HG02840 (cell line): ENCODE data around the gene USP28.
"Not testable (repeated sequence)": the region's sequence is repeated elsewhere in the genome, so short reads cannot be mapped to it uniquely, and the experiment has no call there.

Experiments
- ATAC-seq: cut with Tn5 transposase; IDR thresholded peaks from one replicate; pipeline ENCODE4 v1.9.1; 2021; ENCODE audit warnings: mild to moderate bottlenecking, moderate library complexity, moderate number of reproducible peaks; ENCODE audit not compliant: unreplicated experiment, low FRiP score

Gene USP28

DNA sequence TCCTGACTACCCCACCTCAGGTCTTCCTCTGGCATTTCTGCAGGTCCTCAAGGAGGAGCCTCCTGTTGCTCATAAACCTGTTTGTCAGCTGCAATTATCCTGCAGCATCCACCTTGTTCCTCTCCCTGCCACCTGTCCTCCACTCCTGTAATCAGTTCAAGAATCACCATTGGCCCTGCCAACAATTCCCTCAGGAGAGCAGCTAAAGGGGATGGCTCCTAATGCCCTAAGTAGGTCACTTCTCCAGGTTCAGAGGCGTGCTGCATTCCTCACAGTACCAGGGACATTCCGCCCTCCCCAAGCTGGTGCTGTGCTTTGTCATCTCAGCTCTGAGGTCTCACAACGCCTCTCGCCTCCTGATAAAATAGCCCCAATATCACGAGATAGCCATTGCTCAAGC is 93.7 kb downstream of the USP28 start:
- no peak for ATAC-seq

DNA sequence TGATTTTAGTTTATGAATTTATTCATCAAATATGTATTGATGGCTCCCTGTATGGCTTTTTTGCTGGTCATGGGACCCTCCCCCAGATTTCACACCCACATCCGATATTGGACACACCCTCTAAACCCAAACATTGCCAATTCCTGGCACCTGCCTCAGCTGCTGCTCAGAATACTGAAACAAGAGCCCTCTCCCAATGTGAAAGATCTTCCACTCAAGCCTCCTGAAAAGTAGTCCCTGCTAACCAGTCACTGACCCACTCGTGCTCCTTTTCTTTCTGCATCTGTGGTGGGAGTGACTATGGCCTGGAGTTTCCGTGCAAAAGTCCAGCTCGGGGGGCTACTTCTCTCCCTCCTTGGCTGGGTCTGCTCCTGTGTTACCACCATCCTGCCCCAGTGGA is 95.9 kb downstream of the USP28 start, which contains the start of gene CLDN25:
TSS of gene CLDN25 (plus strand) at position 301 of the 400 bp plus-strand sequence. CDS start at position 301, 0 bp downstream.
- no peak for ATAC-seq

DNA sequence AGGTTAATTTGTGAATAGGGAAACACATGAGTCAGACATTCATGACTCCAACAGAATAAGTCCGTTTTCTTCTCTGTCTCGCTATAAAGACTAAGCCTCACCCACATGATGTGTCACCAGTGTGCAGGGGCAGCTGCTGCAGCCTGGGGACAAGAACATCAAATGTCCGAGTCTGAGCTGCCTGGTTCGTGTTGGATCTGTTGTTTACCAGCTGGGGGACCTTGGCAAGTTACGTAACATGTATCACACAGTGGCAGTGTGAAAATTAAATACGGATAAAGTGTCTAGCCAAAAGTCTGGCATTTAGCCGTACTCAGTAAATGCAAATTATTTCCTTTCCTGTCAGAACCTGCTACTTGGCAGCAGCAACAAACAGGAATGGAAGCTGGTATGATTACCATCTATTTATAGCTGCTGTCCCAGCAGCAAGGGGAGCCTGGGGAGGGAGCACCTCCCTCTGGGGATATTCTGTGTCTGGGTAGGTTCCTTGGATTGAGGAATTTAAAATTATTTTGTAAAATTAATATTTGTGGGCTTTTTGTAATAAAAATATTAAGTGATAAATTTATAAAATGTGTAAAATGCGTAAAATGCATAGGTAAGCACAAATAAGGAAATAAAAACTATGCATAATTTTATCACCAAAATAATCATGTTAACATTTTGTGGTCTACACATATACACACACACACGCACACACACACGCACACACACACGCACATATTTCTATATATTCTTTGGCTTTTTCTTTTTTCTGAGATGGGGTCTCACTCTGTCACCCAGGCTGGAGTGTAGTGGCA is 97.1 kb downstream of the USP28 start:
- no peak for ATAC-seq

DNA sequence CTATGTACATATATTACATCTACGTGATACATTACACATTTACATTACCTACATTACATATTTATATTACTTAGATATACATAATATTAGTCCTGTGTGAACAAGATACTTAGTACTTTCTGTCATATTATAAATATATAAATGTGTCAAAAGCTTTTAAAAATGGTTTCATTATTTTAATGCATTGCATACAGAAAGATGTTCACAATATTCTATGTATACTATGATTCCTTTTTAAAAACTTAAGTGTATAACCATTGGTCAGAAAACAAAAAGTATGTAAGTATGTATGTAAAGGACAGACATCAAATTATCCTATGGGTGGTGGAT is 101.2 kb downstream of the USP28 start:
- no peak for ATAC-seq

DNA sequence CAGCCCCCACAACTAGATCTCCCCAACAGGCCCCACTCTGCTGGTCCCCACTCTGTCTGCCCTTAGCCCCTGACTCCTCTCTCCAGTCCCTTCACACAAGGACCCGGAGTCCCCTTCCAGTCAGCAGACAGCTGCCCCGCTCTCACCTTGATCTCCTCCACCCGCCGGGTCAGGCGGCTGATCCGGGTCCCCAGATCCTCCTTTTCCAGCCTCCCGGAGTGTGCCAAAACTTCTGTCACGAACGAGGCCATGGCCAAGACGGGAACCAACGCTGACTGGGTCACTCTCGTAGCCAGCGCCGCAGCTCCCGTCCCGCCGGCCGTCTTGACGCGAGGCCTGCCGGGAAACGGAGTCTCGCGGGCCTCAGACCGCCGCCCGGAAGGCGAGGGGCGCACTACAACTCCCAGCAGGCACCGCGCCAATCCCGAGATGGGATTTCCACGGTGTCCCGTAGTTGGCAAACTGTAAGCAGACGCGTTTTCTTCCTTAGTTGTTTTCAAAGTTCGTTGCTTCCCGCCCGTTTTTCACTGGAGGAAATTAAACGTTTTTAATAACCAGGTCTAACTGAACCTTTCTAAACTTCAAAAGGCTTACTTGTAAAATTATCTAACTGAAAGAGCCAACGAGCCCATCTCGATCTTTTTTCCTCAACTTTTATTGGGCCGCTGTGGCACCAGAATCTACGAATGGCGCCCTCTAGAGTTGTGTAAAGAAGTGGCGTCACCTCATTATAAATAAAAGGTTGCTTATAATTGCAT is 101.8 kb downstream of the USP28 start, which contains the start of gene ZW10:
TSS of gene ZW10 (minus strand) at position 277 of the 758 bp plus-strand sequence. CDS start at position 251, 26 bp downstream.
- ATAC-seq, result peak; percentile 97

DNA sequence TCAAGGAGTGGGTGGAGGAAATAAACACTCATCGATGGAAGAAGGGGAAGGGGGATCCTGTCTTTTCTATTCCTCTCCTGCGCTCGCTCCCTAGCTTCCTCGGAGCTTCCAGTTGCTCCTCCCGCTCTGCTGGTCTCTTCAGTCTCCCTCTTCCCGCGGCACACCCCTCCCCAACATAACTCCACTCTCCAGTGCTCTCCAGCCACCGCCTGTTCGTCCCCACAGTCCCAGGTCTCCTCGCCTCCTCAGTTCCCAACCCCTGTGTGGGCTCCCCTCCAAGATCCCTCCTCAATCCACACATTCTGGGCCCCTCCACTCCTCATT is 102.3 kb downstream of the USP28 start:
- ATAC-seq, result no peak

DNA sequence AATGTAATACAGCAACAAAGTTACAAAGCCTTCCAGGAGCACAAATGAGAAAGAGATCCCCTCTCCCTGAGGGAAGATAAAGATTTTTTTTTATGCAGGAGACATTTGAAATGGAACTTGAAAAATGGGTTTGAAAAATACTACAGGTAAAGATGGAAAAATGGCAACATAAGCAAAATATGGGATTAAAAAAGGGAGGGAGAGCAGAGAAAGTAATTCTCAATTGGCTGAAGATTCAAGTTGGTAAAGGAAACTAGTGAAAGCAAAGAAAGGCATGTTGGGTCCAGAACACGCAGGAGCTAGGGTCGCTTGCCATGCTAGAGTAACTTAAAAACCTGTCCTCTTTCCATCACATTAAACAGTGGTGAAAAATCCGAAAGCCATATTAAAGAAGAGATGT is 103.4 kb downstream of the USP28 start:
- ATAC-seq, result no peak

DNA sequence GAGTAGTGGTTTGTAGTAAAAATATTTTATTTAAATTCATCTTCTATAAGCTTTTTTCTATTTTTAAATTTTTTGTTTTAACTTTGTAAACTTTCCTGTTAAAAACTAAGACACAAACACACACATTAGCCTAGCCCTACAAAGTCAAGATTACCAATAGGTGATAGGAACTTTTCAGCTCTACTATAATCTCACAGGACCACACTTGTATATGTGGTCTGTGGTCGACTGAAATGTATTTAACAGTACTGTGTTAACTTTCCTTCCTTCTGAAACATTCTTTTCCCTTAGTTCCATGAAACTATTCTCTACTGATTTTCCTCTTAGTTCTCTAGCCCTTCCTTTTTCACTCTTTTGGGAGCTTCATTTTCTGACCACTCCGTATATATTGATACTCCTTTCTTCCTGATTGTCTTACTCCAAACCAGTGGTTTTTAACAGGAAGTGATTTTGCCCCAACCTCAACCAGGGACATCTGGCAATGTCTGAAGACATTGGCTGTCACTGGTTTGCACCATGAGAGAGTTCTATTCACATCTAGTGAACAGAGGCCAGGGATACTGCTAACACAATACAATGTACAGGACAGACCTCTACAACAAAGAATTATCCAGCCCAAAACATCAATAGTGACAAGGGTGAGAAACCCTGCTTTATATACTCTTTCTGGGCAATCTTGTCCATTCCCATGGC is 110.7 kb downstream of the USP28 start:
- no peak for ATAC-seq

DNA sequence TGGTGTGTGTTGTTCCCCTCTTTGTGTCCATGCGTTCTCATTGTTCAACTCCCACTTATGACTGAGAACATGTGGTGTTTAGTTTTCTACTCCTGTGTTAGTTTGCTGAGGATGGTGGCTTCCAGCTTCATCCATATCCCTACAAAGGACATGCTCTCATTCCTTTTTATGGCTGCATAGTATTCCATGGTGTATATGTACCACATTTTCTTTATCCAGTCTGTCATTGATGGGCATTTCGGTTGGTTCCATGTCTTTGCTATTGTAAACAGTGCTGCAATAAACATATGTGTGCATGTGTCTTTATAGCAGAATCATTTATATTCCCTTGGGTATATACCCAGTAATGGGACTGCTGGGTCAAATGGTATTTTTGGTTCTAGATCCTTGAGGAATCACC is 112.3 kb downstream of the USP28 start:
- not testable (repeated sequence) for ATAC-seq

DNA sequence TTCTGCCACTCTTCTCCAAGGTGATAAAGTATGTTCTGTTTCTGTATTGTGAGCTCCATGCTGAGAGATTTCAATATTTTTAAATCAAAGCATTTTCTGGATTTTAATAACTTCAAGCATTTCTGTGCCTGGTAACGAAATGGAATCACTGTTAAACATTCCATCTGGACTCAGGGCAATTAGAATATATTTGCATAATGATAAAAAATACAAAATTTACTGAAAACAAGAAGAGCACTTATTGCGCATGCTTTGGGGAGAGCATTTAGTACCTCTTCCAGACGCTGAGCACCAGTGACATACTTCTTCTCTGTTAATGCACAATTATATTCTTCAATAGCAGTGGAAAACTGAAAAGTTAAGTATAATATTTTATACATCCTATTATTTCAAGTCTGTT is 115.1 kb downstream of the USP28 start:
- ATAC-seq, result no peak

DNA sequence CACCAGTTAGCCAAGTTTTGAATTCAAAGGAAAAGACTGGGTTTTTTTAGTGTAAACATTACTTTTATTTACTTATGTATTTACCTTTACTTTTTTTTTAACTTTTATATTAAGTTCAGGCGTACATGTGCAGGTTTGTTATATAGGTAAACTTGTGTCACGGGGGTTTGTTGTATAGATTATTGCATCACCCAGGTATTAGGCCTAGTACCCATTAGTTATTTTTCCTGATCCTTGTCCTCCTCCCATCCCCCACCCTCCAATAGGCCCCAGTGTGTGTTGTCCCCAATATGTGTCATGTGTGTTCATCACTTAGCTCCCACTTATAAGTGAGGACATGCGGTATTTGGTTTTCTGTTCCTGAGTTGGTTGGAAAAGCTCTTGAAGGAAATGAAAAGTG is 122.4 kb downstream of the USP28 start:
- no peak for ATAC-seq
